Fibroblast of skin of left biceps (primary cell): Measurements from ENCODE around the gene NT5C3A.
A peak's percentile ranks its signal among the peaks of the same experiment; 100 is the strongest.
"Not testable (repeated sequence)": the region's sequence is repeated elsewhere in the genome, so short reads cannot be mapped to it uniquely, and the experiment has no call there.

Experiments
- DNase-seq, 2 experiments: peaks; one replicate each; pipeline ENCODE4 v3.0.0-alpha.2; 2013; ENCODE audit warnings: low read depth in 2 of 2

The NT5C3A gene

DNA sequence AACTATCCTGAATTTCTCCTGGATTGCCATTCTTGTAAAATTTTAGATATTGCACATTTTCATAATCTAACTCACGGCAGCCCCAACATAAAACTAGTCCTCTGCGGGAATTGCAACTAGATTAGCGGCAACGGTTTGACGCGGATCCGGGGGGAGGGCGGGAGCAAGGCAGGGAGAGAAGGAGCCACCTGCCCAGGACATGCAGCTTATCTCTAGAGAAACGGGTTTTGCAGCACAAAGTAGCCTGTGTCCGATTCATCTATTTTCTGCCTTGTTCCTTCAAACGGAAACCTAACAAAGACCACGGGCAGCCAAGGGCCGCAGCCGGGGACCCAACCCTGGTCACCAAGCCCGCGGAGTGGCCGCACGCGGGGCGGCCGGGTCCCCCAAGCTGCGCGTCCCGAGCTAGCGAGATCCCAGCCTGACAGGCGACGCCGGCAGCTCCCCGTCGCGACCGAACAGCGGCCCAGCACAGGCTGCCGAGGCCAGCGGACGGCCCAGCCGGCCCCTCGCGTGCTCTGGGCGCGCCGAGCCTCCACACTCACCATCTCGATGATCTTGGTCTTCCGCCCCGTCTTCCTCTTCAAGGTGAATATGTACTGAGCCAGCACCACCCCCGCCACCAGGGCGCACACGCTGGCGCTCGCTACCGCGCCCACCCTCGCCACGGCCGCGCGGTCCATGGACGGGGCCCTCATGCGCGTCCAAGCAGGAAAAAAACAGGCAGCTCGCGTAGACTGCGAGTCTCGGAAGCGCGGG is at the start of gene NT5C3A:
NT5C3A (minus strand) TSS at position 754 of the 759 bp plus-strand sequence; CDS start at position 683, 71 bp downstream.
- DNase-seq = no peak

- DNase-seq = no peak
These were observed 49.0 kb upstream of the NT5C3A start for GRCh38 chr7:33111614-33112013.

DNA sequence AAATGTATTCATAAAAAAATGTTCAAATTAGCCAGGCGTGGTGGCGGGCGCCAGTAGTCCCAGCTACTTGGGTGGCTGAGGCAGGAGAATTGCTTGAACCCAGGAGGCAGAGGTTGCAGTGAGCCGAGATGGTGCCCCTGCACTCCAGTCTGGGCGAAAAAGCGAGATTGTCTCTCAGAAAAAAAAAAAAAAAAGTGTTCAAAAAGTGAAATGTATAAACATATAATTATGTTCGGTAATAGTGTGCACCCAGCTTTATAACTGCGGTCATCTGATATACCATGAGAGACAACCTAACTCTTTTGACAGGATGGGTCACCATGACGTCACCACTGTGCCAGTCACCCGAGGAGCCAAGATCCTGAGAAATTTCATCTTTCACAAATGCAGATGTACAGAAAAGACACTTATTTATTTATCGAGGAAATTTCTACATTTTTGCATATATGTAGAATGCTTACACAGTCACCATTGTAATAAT is 47.2 kb upstream of the NT5C3A start:
- no peak for DNase-seq

- peak; percentile 27 to 33 for DNase-seq
These were observed 46.6 kb upstream of the NT5C3A start, which contains the start of gene RP9 for GRCh38 chr7:33109005-33109757. Gene RP9, minus strand, starts transcription at chr7:33109404. Its CDS starts 32 bp downstream, at chr7:33109372.

DNA sequence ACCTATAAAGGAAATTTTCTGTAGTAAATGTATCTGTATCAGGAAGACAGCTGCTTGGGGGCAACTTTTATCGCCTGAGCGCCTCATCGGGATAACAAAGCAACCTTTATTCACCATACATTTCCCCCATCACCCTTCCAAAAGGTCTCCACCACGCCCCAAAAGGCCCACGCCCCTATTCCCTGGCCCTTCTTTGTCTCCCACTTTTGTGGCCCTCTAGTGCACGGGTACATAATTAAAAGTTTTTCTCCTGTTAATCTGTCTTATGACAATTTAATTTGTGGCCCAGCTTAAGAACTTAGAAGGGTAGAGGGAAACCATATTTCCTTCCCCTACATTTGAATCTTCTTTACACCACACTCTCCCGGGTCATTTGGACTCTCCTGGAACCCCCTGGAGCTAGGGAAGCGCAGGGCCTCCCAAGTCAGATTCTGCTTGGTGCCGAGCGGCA is 46.0 kb upstream of the NT5C3A start:
- DNase-seq = no peak

- DNase-seq = peak in 1 of 2 experiments; percentile 14
These were observed 44.8 kb upstream of the NT5C3A start for GRCh38 chr7:33107136-33108066.

DNA sequence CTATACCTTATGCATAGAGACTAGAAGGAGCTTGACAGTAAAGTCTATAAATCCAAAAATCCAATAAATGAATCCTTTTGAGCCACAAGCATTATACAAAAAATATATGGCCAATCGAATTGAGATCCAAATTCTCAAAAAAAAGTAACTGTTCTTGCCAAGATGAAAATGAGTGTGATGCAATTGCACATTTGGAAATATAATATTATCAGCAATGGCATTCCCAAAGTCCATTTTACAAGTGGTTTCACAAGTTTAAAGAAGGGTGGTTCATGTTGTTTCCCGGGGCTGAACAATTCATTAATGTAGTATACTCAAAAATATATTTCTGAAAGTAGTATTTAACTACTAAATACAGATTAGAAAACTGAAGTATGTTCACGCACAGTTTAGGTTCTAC is 39.3 kb upstream of the NT5C3A start:
- no peak for DNase-seq

GRCh38 chr7:33100770-33101169 is 38.2 kb upstream of the NT5C3A start:
- no peak for DNase-seq

- DNase-seq = no peak
These were observed 36.8 kb upstream of the NT5C3A start for GRCh38 chr7:33099154-33099940.

- not testable (repeated sequence) for DNase-seq
These were observed 32.2 kb upstream of the NT5C3A start for GRCh38 chr7:33094745-33095275.

DNA sequence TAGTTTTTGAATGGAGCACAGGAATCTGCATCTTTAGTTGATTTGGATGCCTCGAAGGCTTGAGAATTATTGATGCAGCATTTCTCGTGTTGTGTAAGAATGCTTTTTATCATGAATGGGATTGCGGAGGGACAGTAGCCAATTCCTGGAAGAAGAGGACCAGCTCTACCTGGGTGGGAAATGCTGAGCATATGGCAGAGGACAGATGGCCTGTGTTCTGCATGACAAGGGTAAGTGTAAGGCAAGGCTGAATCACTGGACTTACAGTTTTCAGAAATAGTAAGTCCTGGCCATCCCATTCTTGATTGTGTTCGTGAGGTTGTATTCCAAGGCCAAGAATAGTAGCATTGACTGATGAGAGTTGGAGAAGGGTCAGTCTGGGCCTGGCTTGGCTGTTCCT is 30.7 kb upstream of the NT5C3A start:
- no peak for DNase-seq

DNA sequence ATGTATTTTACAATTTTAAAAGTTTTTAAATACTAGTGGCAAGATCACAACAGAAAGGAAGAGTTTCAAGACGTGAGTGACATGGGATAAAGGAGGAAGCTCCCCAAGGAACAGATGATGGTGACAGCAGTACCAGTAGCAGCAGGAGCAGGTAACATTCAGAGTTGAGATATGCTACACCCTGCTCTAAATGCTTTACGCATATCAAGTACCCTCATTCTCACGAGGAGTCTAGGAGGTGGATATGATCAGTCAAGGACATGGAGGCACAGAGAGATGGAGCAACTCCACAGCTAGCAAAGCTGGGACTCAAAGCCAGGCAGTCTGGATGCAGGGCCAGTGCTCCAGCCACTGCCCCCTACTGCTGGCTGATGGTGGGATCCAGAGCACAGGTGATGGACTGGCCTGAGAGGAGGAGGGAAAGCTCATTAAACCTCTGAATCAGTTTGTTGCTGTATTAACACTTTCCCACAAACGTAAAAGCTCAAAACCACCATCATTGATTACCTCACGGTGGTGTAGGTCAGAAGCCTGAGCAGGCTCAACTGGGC is 29.1 kb upstream of the NT5C3A start:
- DNase-seq = no peak

- DNase-seq = peak in 1 of 2 experiments; percentile 9
These were observed 28.5 kb upstream of the NT5C3A start for GRCh38 chr7:33091111-33091531.

GRCh38 chr7:33089142-33089541 is 26.6 kb upstream of the NT5C3A start:
- no peak for DNase-seq

GRCh38 chr7:33087858-33088257 is 25.3 kb upstream of the NT5C3A start:
- no peak for DNase-seq

DNA sequence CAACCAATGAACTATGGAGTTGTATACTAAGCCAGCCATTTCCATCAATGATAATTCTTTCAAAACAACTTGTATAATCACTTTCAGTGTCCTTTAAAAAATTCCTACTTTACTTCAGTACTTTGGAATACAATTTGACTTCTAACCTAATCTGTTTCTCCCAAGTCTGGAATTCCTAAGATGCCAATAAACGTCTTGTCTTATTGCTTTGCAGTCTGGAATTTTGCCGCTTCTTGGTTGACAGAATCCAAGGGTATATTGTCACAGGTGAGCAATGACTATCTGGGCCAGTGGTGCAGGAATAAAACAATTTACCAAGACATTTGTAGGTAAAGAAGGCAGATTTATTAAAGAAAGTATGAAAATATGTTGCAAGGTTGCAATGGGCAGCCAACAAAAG is 24.8 kb upstream of the NT5C3A start:
- DNase-seq = no peak

DNA sequence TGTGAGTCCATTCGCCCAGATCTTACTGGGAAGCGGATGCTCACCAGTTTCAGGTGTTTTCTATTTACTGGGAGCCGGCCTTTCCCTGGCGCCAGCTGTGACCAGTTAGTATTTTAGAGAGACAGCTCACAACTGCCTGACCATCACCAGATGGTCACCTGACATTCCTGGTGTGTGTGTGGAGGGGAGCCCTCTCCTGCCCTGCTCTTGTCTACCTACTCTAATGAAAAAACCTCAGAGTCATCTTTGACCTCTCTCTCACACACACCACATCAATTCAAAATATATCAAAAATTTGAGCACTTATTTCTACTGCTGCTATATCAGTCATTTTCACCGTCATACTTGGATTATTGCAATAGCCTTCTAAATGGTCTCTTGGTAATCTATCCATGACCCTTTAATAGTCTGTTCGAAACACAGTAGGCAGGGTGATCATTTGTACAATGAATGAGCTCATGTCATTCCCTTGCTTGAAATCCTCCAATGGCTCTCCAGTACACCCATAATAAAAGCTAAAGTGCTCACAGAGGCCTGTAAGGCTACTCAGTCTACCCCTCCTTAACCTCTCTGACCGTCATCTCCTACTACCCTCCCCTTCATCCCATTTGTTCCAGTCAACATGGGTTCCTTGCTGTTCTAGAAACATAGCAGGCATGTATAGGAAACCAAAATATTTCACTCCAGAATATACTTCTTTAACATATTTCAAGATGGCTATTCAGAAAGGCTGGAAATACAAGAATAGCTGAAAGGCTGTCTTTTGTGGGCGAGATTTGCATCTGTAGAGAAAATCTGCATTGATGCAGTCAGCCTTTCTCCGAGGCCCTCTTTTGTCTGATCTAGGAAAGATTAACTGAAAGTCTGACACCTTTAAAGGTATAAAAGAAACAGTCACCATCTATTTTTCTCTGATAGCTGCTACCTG is 17.5 kb upstream of the NT5C3A start:
- no peak for DNase-seq

- DNase-seq = no peak
These were observed 16.5 kb upstream of the NT5C3A start for GRCh38 chr7:33079096-33079495.

DNA sequence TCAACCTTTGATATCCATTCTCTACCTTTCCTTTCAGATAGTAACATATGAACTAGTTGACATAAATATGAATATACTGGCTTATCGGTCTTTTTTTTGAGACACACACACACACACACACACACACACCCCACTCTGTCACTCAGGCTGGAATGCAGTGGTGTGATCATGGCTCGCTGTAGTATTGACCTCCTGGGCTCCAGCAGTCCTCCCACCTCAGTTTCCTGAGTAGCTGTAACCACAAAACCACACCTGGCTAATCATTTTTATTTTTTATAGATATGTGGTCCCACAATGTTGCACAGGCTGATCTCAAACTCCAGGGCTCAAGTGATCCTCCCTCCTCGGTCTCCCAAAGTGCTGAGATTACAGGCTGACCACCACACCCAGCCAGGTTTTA is 14.2 kb upstream of the NT5C3A start:
- DNase-seq = no peak
